Endodermal cell (in vitro differentiated cells): ENCODE results near the gene KCND2. TPM values are rescaled to one million over a fixed set of nuclear protein-coding genes. Genes with fewer than 3 reads are reported as not detected.

ENCODE experiments used
- DNase-seq: peaks from one replicate; pipeline ENCODE4 v3.0.0-alpha.2; 2017
- H3K27ac ChIP-seq: 2 replicates; pipeline ENCODE4 v1.5.1; 2013; ENCODE audit warnings: mild to moderate bottlenecking, low read depth, low read length, moderate library complexity
- H3K27me3 ChIP-seq: 2 replicates; pipeline ENCODE4 v1.6.1; 2013; ENCODE audit warnings: mild to moderate bottlenecking, low read length, moderate library complexity; ENCODE audit not compliant: insufficient read depth, control insufficient read depth, poor library complexity, severe bottlenecking
- H3K36me3 ChIP-seq: 2 replicates; pipeline ENCODE4 v1.7.0; 2013; ENCODE audit warnings: mild to moderate bottlenecking, low read length, moderate library complexity; ENCODE audit not compliant: control insufficient read depth, insufficient read depth
- H3K4me1 ChIP-seq: one replicate; pipeline ENCODE4 v1.7.0; 2013; ENCODE audit warnings: low read length; ENCODE audit not compliant: control insufficient read depth, insufficient read depth
- H3K4me3 ChIP-seq: 2 replicates; pipeline ENCODE4 v1.5.1; 2013; ENCODE audit warnings: mild to moderate bottlenecking, low read length, moderate library complexity
- H3K9ac ChIP-seq: 2 replicates; pipeline ENCODE4 v1.6.1; 2013; ENCODE audit warnings: mild to moderate bottlenecking, low read length, moderate library complexity; ENCODE audit not compliant: poor library complexity, severe bottlenecking; ENCODE audit errors: extremely low read depth
- H3K9me3 ChIP-seq: 2 replicates; pipeline ENCODE4 v1.6.1; 2013; ENCODE audit warnings: mild to moderate bottlenecking, low read length, moderate library complexity; ENCODE audit not compliant: control insufficient read depth
- H3K27ac Mint-ChIP-seq: 2 replicates; pipeline ENCODE4 v1.8.0; 2020; ENCODE audit warnings: mixed read lengths
- H3K27me3 Mint-ChIP-seq: 2 replicates; pipeline ENCODE4 v1.8.0; 2021; ENCODE audit warnings: mild to moderate bottlenecking, mixed read lengths; ENCODE audit not compliant: insufficient read depth
- H3K36me3 Mint-ChIP-seq: 2 replicates; pipeline ENCODE4 v1.8.0; 2020; ENCODE audit warnings: low read depth, mixed read lengths
- H3K4me1 Mint-ChIP-seq: 2 replicates; pipeline ENCODE4 v1.8.0; 2020; ENCODE audit warnings: mixed read lengths
- H3K4me3 Mint-ChIP-seq: 2 replicates; pipeline ENCODE4 v1.8.0; 2020; ENCODE audit warnings: mild to moderate bottlenecking, moderate library complexity, mixed read lengths
- H3K9me3 Mint-ChIP-seq: 2 replicates; pipeline ENCODE4 v1.8.0; 2020; ENCODE audit warnings: mild to moderate bottlenecking, mixed read lengths
- CTCF ChIP-seq: fragments of 200-600 bp; sonication (generic); conservative IDR thresholded peaks from 2 replicates; pipeline ENCODE4 v1.5.0; 2021; ENCODE audit warnings: antibody characterized with exemption, mild to moderate bottlenecking
- WGBS, 2 experiments: methylation state at CpG; one replicate each; pipeline versions ENCODE4 v1.1.5 to v1.1.7; 2013; ENCODE audit warnings: missing lambda C conversion rate in 2 of 2, mixed read lengths in 1 of 2; ENCODE audit not compliant: insufficient coverage in 1 of 2, insufficient read length in 1 of 2; 5-methylcytosine and 5-hydroxymethylcytosine counted together
- total RNA-seq, 2 donors: library from RNA; stranded (reverse); fragmentation: NEBNext Ultra II Directional in 1 of 2; extraction: Animal tissue kit (Norgen Biotek cat#: 25700) in 1 of 2; gene quantifications; 2 replicates in 1 of 2; 3 replicates in 1 of 2; pipeline ENCODE4 v1.2.1, GENCODE V29; 2021

KCND2 gene
- total RNA-seq, 2 donors from 2014 or later = 0.71 to 4.6 TPM

- no peaks in the 10 kb centered on the region for H3K36me3 ChIP-seq
- Mint-ChIP-seq H3K4me1 (peaks cover 10% of the 10 kb centered on the region), H3K27me3 (no peaks in the 10 kb centered on the region), H3K9me3 (no peaks in the 10 kb centered on the region), H3K4me3 (no peak overlapping the region), H3K27ac (no peak overlapping the region), H3K36me3 (no peaks in the 10 kb centered on the region)
- no peak overlapping the region for H3K9ac ChIP-seq
- H3K4me3 ChIP-seq = no peak overlapping the region
- no peak overlapping the region for H3K27ac ChIP-seq
- TF ChIP-seq CTCF = no peak
- no peak for DNase-seq
- H3K27me3 ChIP-seq = no peaks in the 10 kb centered on the region
- no peaks in the 10 kb centered on the region for H3K4me1 ChIP-seq
- H3K9me3 ChIP-seq = no peaks in the 10 kb centered on the region
- no CpG with 5 or more reads among the region's 1 CpG for WGBS, 2 experiments
These were observed 456.3 kb downstream of the KCND2 start for GRCh38 chr7:120729245-120729644.

GRCh38 chr7:120731271-120731670, 458.3 kb downstream of the KCND2 start:
- H3K27ac Mint-ChIP-seq = no peak overlapping the region
- Histone ChIP-seq H3K4me1 (no peaks in the 10 kb centered on the region), H3K36me3 (no peaks in the 10 kb centered on the region), H3K27ac (no peak overlapping the region), H3K9me3 (no peaks in the 10 kb centered on the region), H3K9ac (no peak overlapping the region), H3K27me3 (no peaks in the 10 kb centered on the region), H3K4me3 (no peak overlapping the region)
- no peak for DNase-seq
- H3K4me1 Mint-ChIP-seq = peaks cover 8% of the 10 kb centered on the region
- H3K27me3 Mint-ChIP-seq = no peaks in the 10 kb centered on the region
- H3K36me3 Mint-ChIP-seq = no peaks in the 10 kb centered on the region
- H3K4me3 Mint-ChIP-seq = no peak overlapping the region
- no peak for TF ChIP-seq CTCF
- no peaks in the 10 kb centered on the region for H3K9me3 Mint-ChIP-seq

- Mint-ChIP-seq H3K9me3 (no peaks in the 10 kb centered on the region), H3K4me1 (peaks cover 8% of the 10 kb centered on the region), H3K36me3 (no peaks in the 10 kb centered on the region), H3K4me3 (no peak overlapping the region), H3K27ac (no peak overlapping the region), H3K27me3 (no peaks in the 10 kb centered on the region)
- Histone ChIP-seq H3K9me3 (no peaks in the 10 kb centered on the region), H3K4me3 (no peak overlapping the region), H3K4me1 (no peaks in the 10 kb centered on the region), H3K27me3 (no peaks in the 10 kb centered on the region), H3K9ac (no peak overlapping the region), H3K36me3 (no peaks in the 10 kb centered on the region), H3K27ac (no peak overlapping the region)
- no peak for DNase-seq
- TF ChIP-seq CTCF = no peak
These were observed 459.3 kb downstream of the KCND2 start for GRCh38 chr7:120732256-120732655.
